ENCODE measurements around the gene SIVA1. TPM values are rescaled to one million over a fixed set of nuclear protein-coding genes. Genes with fewer than 3 reads are reported as not detected.

The SIVA1 gene
- polyA plus RNA-seq, 3 donors from 2014 or later, result 155 to 321 (median 203) TPM

DNA sequence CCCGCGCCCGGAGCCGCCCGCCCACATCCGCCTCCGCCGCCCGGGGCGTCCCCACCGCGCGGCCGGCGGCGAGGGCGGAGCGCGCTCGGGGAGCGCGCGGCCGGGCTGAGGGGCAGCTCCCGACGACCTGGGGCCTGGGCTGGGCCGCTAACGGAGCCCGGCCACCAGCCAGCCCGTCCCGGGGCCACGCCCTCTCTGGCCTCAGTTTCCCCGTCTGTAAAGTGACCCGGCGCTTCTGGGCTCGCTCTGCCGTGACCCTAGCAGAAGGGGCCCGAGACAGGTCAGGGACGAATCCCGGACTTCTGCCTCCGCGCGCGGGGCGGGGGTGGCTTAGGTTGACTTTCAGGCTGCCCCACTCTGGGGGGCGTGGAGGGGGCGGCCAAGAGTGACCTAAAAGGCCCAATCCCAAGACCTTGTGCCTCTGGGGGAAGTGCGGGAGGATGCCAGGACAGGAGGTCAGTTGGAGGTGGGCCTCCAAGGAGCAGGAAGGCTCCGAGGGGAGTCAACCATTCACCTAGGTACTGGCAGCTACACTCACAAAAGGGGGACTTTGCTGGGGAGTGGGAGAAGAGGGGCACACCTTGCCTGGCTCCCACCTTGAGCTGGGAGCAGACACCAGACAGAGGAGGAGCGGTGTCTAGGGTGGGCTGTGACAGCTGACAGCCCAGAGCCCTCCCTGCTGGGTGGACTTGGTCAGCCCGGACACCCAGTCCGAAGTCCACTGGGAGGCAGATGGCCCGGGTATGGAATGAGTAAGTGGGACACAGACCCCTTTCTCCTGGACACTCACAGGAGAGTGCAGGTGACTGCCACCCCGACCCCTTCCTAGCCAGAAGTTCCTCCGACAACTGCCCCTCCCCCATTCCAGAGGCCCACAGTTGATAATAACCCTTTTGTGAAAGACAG lies 43.1 kb downstream of the SIVA1 start:
- H3K4me3 Mint-ChIP-seq, result peak overlapping the region; percentile 65 to 81 (median 75)
- H3K9me3 Mint-ChIP-seq, result no peaks in the 10 kb centered on the region
- peaks cover 39 to 40% of the 10 kb centered on the region in 2 donors for H3K4me1 Mint-ChIP-seq
- H3K27me3 Mint-ChIP-seq (ENCODE audit: low read depth in 3 of 3), result peaks cover 2 to 11% (median 4%) of the 10 kb centered on the region in 3 donors
- H3K36me3 Mint-ChIP-seq, result no peaks in the 10 kb centered on the region
- peak; percentile 47 to 57 (median 52) for DNase-seq
- peak overlapping the region; percentile 64 to 89 (median 78) for H3K27ac Mint-ChIP-seq

DNA sequence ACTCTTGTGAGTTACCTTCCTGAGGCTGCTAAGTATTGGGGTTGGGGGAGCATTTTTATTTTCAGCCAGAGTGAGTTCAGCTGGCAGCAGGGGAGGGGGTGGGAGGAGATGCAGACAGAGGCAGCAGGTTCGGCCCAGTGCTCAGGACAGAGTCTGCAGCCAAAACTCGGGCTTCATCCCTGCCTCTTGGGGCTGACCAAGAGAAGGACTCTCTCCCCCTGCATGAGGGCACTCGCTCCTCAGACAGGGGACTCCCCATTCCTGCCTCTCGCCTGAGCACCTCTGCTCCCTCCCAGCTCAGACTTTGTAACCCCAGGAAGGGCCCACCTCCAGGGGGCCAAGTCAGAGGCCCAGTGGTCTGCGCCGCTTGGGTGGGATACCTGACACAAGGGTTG lies 43.7 kb downstream of the SIVA1 start:
- Mint-ChIP-seq H3K4me1 (peaks cover 36 to 37% of the 10 kb centered on the region in 2 donors), H3K9me3 (no peaks in the 10 kb centered on the region), H3K36me3 (no peaks in the 10 kb centered on the region), H3K4me3 (peak overlapping the region; percentile 65 to 81 (median 75)), H3K27ac (peak overlapping the region in 5 of 6 donors; percentile 64 to 89 (median 74)), H3K27me3 (ENCODE audit: low read depth in 3 of 3) (peaks cover 2 to 13% (median 4%) of the 10 kb centered on the region in 3 donors)
- no peak for DNase-seq

DNA sequence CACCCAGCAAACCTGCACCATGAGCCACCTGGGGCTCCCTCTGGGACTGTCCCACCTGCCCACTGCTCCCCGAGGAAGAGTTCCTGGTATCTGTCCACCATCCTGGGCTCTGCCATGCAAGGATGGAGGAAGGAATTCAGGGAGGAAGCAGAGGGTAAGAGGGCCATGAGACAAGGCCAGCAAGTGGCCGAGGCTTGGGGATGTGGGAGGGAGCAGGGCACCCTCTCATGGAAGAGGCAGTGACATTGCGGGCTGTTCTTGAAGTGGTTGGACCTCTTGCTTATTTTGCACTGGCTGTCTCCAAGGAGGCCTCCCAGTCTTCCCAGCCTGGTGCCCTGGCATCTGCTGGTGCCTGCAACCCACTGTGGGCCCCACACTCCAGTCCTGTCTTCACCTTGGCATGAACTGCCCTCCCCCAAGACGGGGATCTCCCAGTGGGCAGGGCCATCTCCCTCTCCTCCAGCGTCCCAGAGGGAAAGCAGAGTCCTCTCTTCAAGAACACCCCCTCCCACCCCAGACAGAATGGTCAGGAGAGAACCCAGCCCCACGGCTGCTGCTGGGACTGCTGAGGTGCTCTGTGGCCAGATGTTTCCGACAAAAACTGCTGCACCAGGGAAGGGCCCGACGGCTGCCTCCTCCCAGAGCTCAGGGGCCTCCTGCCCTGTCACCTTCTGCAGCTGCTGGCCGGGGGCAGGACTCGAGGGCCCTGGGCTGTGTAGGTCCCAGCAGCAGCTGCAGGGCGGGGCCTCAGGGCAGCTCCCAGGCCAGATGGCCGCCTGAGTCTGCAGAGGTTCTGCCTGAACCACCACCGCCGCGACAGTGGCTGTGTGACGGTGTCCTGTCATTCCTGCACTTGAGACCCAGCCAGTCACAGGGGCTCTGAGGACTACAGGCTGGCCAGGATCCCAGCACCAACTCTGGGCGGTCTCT lies 44.4 kb downstream of the SIVA1 start:
- H3K9me3 Mint-ChIP-seq, result no peaks in the 10 kb centered on the region
- H3K36me3 Mint-ChIP-seq, result no peaks in the 10 kb centered on the region
- peak overlapping the region in 3 of 5 donors; percentile 61 to 81 (median 79) for H3K4me3 Mint-ChIP-seq
- peak overlapping the region in 2 of 6 donors; percentile 34 to 73 for H3K27ac Mint-ChIP-seq
- DNase-seq, result no peak
- H3K4me1 Mint-ChIP-seq, result peaks cover 35 to 39% of the 10 kb centered on the region in 2 donors
- peaks cover 2 to 12% (median 4%) of the 10 kb centered on the region in 3 donors for H3K27me3 Mint-ChIP-seq (ENCODE audit: low read depth in 3 of 3)

DNA sequence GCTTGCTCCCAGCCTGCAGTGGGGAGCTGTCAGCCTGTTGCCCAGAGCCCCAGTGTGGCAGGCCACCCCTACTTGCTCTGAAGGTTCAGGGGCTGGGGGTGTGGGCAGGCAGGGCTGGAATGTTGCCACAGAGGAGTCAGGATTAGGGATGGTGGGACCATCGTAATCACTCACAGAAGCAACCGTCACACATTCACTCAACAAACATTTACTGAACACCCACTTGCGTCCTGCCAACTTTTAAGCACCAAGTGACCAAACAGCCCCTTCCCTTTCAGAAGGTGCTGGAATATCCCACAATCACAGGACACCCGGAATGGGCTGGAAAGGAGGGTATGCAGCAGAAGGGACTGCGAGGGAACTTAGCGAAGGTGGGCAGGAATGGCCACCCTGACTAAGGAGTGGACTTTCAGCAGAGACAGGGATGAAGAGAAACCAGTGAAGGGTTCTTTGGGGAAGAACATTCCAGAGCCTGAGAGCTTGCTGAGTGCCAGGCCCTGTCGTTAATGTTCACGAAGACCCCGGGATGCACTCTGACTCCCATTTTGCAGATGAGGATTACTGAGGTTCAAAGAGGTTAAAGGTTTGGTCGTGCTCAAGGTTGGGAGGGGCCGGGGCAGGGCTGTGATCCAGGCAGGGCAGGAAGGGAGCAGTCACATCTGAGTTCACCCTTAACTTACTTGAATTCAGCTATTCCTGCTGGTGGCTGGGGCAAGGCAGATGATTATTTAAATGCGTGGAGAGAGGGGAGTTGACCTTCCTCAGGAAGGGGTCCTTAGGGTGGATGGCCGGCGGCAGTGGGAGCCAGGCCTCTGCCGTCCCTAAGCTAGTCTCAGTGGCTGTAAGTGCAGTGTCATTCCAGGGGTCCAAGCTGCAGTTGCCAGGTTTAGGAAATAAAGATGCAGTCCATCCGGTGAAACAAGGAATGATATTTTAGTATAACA lies 45.6 kb downstream of the SIVA1 start:
- Mint-ChIP-seq H3K27me3 (ENCODE audit: low read depth in 3 of 3) (peaks cover 2 to 11% (median 4%) of the 10 kb centered on the region in 3 donors), H3K36me3 (no peaks in the 10 kb centered on the region), H3K27ac (peak overlapping the region; percentile 64 to 88 (median 76)), H3K9me3 (no peaks in the 10 kb centered on the region), H3K4me3 (peak overlapping the region; percentile 66 to 77 (median 70)), H3K4me1 (peaks cover 24 to 33% of the 10 kb centered on the region in 2 donors)
- DNase-seq, result no peak

DNA sequence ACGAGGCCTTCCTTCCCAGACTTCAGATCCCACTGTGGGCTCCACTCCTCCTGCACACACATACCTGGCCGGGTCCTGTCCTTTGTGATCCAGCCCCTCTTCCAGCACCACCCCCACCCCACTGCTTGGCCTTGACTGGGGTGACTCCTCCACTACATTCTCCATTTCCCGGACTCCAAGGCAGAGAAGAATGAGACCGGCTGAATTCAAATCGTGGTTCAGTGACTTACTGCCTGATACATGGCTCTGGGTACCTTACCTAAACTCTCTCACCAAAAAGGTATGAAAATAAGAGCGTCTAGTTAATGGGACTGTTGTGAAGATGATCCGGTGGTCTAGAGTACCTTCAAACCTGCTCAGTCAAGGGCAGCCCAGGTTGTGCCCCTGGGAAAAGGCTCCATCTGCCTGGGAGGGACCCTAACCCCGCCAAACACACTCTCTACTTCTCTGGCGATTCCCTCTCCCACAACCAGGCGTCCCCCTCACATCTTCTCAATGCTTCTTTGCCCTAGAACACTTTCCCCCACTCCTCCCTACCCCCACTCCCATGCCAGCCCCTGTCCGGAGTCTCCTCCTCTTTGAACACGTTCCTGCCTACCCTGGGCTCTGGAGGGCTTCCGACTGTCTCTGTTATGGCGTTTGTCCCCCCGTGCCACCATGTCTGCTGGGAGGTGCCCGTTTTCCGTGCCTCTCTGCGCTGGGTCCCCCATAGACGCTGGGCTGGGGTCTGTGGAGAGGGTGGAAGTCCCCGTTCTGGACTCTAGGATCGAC lies 46.5 kb downstream of the SIVA1 start:
- peak in 1 of 3 donors; percentile 17 for DNase-seq
- Mint-ChIP-seq H3K27ac (peak overlapping the region; percentile 64 to 88 (median 76)), H3K36me3 (no peaks in the 10 kb centered on the region), H3K4me3 (peak overlapping the region; percentile 66 to 77 (median 70)), H3K9me3 (no peaks in the 10 kb centered on the region), H3K27me3 (ENCODE audit: low read depth in 3 of 3) (peaks cover 2 to 11% (median 4%) of the 10 kb centered on the region in 3 donors), H3K4me1 (peaks cover 15 to 24% of the 10 kb centered on the region in 2 donors)

DNA sequence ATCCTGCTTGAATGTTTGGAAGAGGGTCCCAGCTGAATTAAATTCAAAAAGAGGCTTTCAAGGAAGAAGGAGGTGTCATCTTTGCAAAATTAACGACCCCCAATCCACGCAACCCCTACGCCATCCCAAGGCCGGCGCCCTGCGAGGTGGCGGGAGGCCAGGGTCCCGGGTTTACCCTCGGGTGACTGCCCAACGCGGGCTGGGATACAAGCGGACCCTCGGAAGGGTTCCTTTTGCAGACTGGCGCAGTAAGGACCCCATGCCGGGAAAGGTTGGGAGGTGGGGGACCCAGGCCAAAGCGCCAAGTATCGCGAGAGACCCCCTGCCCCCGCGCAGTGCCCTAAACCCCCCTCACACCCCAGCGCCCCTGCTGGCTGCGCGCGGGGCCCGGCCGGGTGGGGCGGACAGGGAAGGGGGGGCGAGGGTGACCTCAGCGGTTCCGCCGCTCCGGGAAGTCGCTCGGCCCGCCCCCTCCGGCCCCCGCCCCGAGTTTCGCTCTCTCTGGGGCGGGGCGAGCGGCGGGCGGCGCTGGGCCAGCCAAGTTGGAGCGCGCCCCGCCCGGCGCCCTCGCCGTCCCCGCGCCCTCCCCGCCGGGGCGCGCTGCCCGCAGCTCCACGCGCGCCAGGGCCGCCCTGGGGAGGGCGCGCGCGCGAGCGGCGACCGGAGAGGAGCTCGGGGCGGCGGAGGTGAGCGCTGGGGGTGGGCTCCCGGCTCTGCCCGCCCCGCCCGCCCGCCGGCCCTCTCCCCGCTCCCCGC lies 47.2 kb downstream of the SIVA1 start:
- H3K4me3 Mint-ChIP-seq, result peak overlapping the region; percentile 66 to 77 (median 70)
- peak; percentile 80 to 85 (median 84) for DNase-seq
- H3K27me3 Mint-ChIP-seq (ENCODE audit: low read depth in 3 of 3), result peaks cover 2 to 8% (median 4%) of the 10 kb centered on the region in 3 donors
- peak overlapping the region; percentile 64 to 88 (median 76) for H3K27ac Mint-ChIP-seq
- no peaks in the 10 kb centered on the region for H3K9me3 Mint-ChIP-seq
- no peaks in the 10 kb centered on the region for H3K36me3 Mint-ChIP-seq
- H3K4me1 Mint-ChIP-seq, result peaks cover 12 to 20% of the 10 kb centered on the region in 2 donors

DNA sequence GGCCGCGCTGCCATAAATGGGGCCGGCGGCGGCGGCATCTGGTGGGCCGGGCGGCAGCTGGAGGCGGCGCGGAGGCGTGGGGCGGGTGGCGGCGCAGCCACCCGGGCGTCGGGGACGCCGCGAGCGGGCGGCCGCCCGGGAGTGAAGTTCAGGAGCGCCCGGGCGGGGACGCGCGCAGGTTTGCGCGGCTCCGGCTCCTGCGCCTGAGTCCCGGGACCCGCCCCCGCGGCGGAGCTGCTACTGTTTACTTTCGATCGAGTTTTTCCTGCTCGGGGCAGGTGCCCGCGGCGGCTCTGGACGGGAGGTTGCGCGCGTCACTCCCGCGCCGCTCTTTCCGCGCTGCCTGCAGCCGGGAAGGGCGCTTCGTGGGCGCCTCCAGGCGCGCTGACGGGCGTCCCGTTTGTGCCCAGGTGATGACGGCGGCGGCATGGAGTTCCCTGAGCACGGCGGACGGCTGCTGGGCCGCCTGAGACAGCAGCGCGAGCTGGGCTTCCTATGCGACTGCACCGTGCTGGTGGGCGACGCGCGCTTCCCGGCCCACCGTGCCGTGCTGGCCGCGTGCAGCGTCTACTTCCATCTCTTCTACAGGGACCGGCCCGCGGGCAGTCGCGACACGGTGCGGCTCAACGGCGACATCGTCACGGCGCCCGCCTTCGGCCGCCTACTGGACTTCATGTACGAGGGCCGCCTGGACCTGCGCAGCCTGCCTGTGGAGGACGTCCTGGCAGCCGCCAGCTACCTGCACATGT lies 48.0 kb downstream of the SIVA1 start, which contains the start of gene ZBTB42:
Gene ZBTB42, plus strand, starts transcription at position 331 of the 749 bp plus-strand sequence. Its CDS starts 97 bp downstream, at position 428.
- DNase-seq, result peak; percentile 66 to 72 (median 71)
- Mint-ChIP-seq H3K9me3 (no peaks in the 10 kb centered on the region), H3K4me3 (peak within 1 kb of the TSS; percentile 75 to 87 (median 79)), H3K27me3 (ENCODE audit: low read depth in 3 of 3) (peaks cover 2 to 7% (median 4%) of the 10 kb centered on the region in 3 donors), H3K4me1 (peaks cover 12 to 20% of the 10 kb centered on the region in 2 donors), H3K36me3 (no peaks in the 10 kb centered on the region), H3K27ac (peak within 1 kb of the TSS; percentile 64 to 88 (median 76))

DNA sequence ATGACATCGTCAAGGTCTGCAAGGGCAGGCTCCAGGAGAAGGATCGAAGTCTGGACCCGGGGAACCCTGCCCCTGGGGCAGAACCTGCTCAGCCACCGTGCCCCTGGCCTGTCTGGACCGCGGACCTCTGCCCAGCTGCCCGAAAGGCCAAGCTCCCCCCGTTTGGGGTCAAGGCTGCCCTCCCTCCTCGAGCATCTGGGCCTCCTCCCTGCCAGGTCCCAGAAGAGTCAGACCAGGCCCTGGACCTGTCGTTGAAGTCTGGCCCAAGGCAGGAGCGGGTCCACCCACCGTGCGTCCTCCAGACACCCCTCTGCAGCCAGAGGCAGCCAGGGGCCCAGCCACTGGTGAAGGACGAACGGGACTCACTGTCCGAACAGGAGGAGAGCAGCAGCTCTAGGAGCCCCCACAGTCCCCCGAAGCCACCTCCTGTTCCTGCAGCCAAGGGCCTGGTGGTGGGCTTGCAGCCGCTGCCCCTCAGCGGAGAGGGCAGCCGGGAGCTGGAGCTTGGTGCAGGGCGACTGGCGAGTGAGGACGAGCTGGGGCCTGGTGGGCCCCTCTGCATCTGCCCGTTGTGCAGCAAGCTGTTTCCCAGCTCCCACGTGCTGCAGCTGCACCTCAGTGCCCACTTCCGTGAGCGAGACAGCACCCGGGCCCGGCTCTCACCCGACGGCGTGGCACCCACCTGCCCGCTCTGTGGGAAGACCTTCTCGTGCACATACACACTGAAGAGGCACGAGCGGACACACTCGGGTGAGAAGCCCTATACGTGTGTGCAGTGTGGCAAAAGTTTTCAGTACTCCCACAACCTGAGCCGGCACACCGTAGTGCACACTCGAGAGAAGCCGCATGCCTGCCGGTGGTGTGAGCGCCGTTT lies 48.8 kb downstream of the SIVA1 start:
- Mint-ChIP-seq H3K27ac (peak overlapping the region in 2 of 6 donors; percentile 31 to 62), H3K4me3 (peak overlapping the region; percentile 73 to 87 (median 79)), H3K27me3 (ENCODE audit: low read depth in 3 of 3) (peaks cover 2 to 4% (median 3%) of the 10 kb centered on the region in 3 donors), H3K9me3 (no peaks in the 10 kb centered on the region), H3K36me3 (no peaks in the 10 kb centered on the region), H3K4me1 (peaks cover 12 to 15% of the 10 kb centered on the region in 2 donors)
- no peak for DNase-seq

DNA sequence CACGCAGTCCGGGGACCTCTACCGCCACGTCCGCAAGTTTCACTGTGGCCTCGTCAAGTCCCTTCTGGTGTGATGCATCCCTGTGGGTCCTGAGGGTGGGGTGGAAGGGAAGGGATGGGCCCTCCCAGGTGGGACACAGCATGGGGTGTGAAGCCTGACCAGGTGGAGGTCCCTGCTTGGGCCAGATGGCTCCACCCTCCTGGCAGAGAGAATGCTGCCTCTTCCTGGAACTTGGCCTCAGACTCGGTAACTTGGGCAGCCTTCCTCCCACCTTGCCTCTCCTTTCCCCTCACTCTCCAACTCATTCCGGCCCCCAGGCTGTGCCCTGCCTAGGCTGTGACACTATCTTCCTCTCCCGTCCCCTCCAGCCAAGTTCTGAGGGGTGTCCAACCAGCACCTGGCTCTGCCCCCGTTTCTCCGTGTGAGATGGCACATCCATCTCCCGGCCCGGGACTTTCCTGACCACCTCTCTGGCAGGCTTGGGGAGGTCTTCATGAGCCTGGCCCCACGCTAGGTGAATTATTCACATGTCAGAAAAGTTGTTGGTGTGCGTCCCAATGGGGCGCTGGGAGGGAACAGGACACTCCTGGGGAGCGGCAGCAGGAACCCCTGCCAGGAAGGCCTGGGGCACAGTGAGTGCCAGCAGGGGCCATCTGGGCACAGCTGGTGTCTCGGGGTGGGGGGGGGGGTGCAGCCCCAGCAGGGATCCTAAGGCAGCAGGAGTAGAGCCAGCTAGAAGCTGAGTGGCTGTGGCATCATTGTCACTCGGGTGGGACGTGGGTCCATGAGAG lies 49.6 kb downstream of the SIVA1 start:
- Mint-ChIP-seq H3K4me3 (peak overlapping the region in 4 of 5 donors; percentile 27 to 87 (median 44)), H3K9me3 (no peaks in the 10 kb centered on the region), H3K4me1 (peaks cover 12 to 13% of the 10 kb centered on the region in 2 donors), H3K27ac (peak overlapping the region in 1 of 6 donors; percentile 24), H3K36me3 (no peaks in the 10 kb centered on the region), H3K27me3 (ENCODE audit: low read depth in 3 of 3) (peaks cover 2 to 4% (median 4%) of the 10 kb centered on the region in 3 donors)
- DNase-seq, result no peak
